Measurements from ENCODE around the gene LHX6. TPM values are rescaled to one million over a fixed set of nuclear protein-coding genes. Genes with fewer than 3 reads are reported as not detected.
A peak's percentile ranks its signal among the peaks of the same experiment; 100 is the strongest.

LHX6 gene
- total RNA-seq (10 to 100 TPM in 1 of 2 donors, 1 to 10 TPM in 1; 8.8 to 11.5 TPM), polyA plus RNA-seq (ENCODE audit: insufficient read depth, low read depth, low replicate concordance) (8.8 TPM)
- long read RNA-seq, donor 1, partial matches to known transcripts = 0 of 1 reads
- long read RNA-seq, donor 1, other reads (novel, unspliced or antisense) = 0 of 1 reads
- long read RNA-seq, donor 2, partial matches to known transcripts = 0 of 1 reads
- long read RNA-seq, donor 2, other reads (novel, unspliced or antisense) = 0 of 1 reads

GRCh38 chr9:122228568-122229484 lies at the start of gene LHX6:
TSS of gene LHX6 (minus strand) at chr9:122228957. CDS start at chr9:122228740, 217 bp downstream.
- intact Hi-C loops (cut with DNase I; ENCODE audit: low total_unique reads) = no loop called here
- peak within 1 kb of the TSS; percentile 34 to 47 for H3K4me3 ChIP-seq

GRCh38 chr9:122277285-122277897 lies 48.6 kb upstream of the LHX6 start:
- DNase-seq = no peak
- Histone ChIP-seq H3K9me3 (no peaks in the 10 kb centered on the region), H3K27me3 (no peaks in the 10 kb centered on the region), H3K36me3 (ENCODE audit: low read depth, missing control alignments) (no peaks in the 10 kb centered on the region), H3K4me1 (no peaks in the 10 kb centered on the region), H3K27ac (no peak overlapping the region), H3K4me3 (no peak overlapping the region)
- intact Hi-C loops (cut with DNase I; ENCODE audit: low total_unique reads) = no loop called here
- WGBS, 2 donors = 95 to 96% methylated on average over 10 of the region's 10 CpGs
- no peak for TF ChIP-seq POLR2A (IDR thresholded peaks at IDR 0.05)
- no peak for TF ChIP-seq CTCF (IDR thresholded peaks at IDR 0.05)

More at GRCh38 chr9:122228568-122229484, at the start of gene LHX6:
- no peak for DNase-seq
- Histone ChIP-seq H3K27ac (no peak within 1 kb of the TSS), H3K36me3 (ENCODE audit: low read depth, missing control alignments) (no peaks in the 10 kb centered on the region), H3K9me3 (no peaks in the 10 kb centered on the region), H3K4me1 (peaks cover 16% of the 10 kb centered on the region), H3K27me3 (peaks cover 5% of the 10 kb centered on the region)
- TF ChIP-seq CTCF (IDR thresholded peaks at IDR 0.05) (no peak), POLR2A (IDR thresholded peaks at IDR 0.05) (no peak)
- 4 to 7% methylated on average over 17 to 54 of the region's 70 CpGs for WGBS, 2 donors

- no peak for TF ChIP-seq POLR2A (IDR thresholded peaks at IDR 0.05)
- no peak for TF ChIP-seq CTCF (IDR thresholded peaks at IDR 0.05)
- no peak overlapping the region for H3K4me3 ChIP-seq
- no peaks in the 10 kb centered on the region for H3K27me3 ChIP-seq
- 92 to 94% methylated on average over 7 of the region's 7 CpGs for WGBS, 2 donors
- H3K36me3 ChIP-seq (ENCODE audit: low read depth, missing control alignments) = no peaks in the 10 kb centered on the region
- no peaks in the 10 kb centered on the region for H3K9me3 ChIP-seq
- H3K4me1 ChIP-seq = no peaks in the 10 kb centered on the region
- H3K27ac ChIP-seq = no peak overlapping the region
- intact Hi-C loops (cut with DNase I; ENCODE audit: low total_unique reads) = no loop called here
- no peak for DNase-seq
Observed at GRCh38 chr9:122276096-122276495, 47.3 kb upstream of the LHX6 start.

GRCh38 chr9:122274055-122274454 lies 45.3 kb upstream of the LHX6 start:
- TF ChIP-seq POLR2A (IDR thresholded peaks at IDR 0.05) (no peak), CTCF (IDR thresholded peaks at IDR 0.05) (no peak)
- intact Hi-C loops (cut with DNase I; ENCODE audit: low total_unique reads) = no loop called here
- Histone ChIP-seq H3K4me1 (no peaks in the 10 kb centered on the region), H3K27ac (no peak overlapping the region), H3K4me3 (no peak overlapping the region), H3K36me3 (ENCODE audit: low read depth, missing control alignments) (no peaks in the 10 kb centered on the region), H3K9me3 (no peaks in the 10 kb centered on the region), H3K27me3 (no peaks in the 10 kb centered on the region)
- DNase-seq = no peak
- 86 to 94% methylated on average over 2 of the region's 2 CpGs for WGBS, 2 donors
